HEK293 (cell line): ENCODE measurements around the gene CPEB3.

Experiments used
- GLIS2 ChIP-seq: fragments of 450-650 bp; formaldehyde crosslinking; IDR thresholded peaks from 2 replicates; pipeline ENCODE4 v1.5.1; 2016; ENCODE audit warnings: missing biosample characterization, missing genetic modification characterization
- KLF1 ChIP-seq: fragments of 450-650 bp; formaldehyde crosslinking; IDR thresholded peaks from 2 replicates; pipeline ENCODE4 v1.5.1; 2016; ENCODE audit warnings: missing biosample characterization, missing genetic modification characterization
- KLF9 ChIP-seq: fragments of 450-650 bp; formaldehyde crosslinking; IDR thresholded peaks from 2 replicates; pipeline ENCODE4 v1.5.1; 2016; ENCODE audit warnings: missing biosample characterization, missing genetic modification characterization, low read depth
- PRDM2 ChIP-seq: fragments of 450-650 bp; formaldehyde crosslinking; IDR thresholded peaks from 2 replicates; pipeline ENCODE4 v1.5.1; 2016; ENCODE audit warnings: missing biosample characterization, missing genetic modification characterization, borderline replicate concordance
- SCRT1 ChIP-seq: fragments of 450-650 bp; formaldehyde crosslinking; IDR thresholded peaks from 2 replicates; pipeline ENCODE4 v1.5.1; 2016; ENCODE audit warnings: missing biosample characterization, missing genetic modification characterization, borderline replicate concordance
- ZBTB26 ChIP-seq: fragments of 450-650 bp; formaldehyde crosslinking; optimal IDR thresholded peaks from 2 replicates; pipeline ENCODE3; 2016; ENCODE audit warnings: missing biosample characterization, mild to moderate bottlenecking, missing genetic modification characterization
- ZFP41 ChIP-seq: fragments of 450-650 bp; formaldehyde crosslinking; IDR thresholded peaks from 2 replicates; pipeline ENCODE4 v1.5.1; 2016; ENCODE audit warnings: missing biosample characterization, missing genetic modification characterization, borderline replicate concordance
- ZNF214 ChIP-seq: fragments of 450-650 bp; formaldehyde crosslinking; IDR thresholded peaks from 2 replicates; pipeline ENCODE4 v1.5.1; 2017; ENCODE audit warnings: missing biosample characterization, mild to moderate bottlenecking, missing genetic modification characterization, borderline replicate concordance
- ZNF426 ChIP-seq: fragments of 450-650 bp; formaldehyde crosslinking; IDR thresholded peaks from 2 replicates; pipeline ENCODE4 v1.5.1; 2017; ENCODE audit warnings: missing biosample characterization, missing genetic modification characterization, mild to moderate bottlenecking, inconsistent platforms, moderate library complexity
- ZNF501 ChIP-seq: fragments of 450-650 bp; formaldehyde crosslinking; IDR thresholded peaks from 2 replicates; pipeline ENCODE4 v1.5.1; 2016; ENCODE audit warnings: missing biosample characterization, missing genetic modification characterization
- ZNF560 ChIP-seq: fragments of 450-650 bp; formaldehyde crosslinking; IDR thresholded peaks from 2 replicates; pipeline ENCODE4 v1.5.1; 2017; ENCODE audit warnings: missing biosample characterization, missing genetic modification characterization, borderline replicate concordance
- ZNF600 ChIP-seq: fragments of 450-650 bp; formaldehyde crosslinking; IDR thresholded peaks from 2 replicates; pipeline ENCODE4 v1.5.1; 2016; ENCODE audit warnings: missing biosample characterization, missing genetic modification characterization
- ZNF639 ChIP-seq: fragments of 450-650 bp; formaldehyde crosslinking; IDR thresholded peaks from 2 replicates; pipeline ENCODE4 v1.5.1; 2016; ENCODE audit warnings: missing biosample characterization, missing genetic modification characterization
- ZNF664 ChIP-seq: fragments of 450-650 bp; formaldehyde crosslinking; IDR thresholded peaks from 2 replicates; pipeline ENCODE4 v1.5.1; 2016; ENCODE audit warnings: missing biosample characterization, missing genetic modification characterization
- ZNF747 ChIP-seq: fragments of 450-650 bp; formaldehyde crosslinking; IDR thresholded peaks from 2 replicates; pipeline ENCODE4 v1.5.1; 2016; ENCODE audit warnings: missing biosample characterization, missing genetic modification characterization
- ZSCAN16 ChIP-seq: fragments of 450-650 bp; formaldehyde crosslinking; IDR thresholded peaks from 2 replicates; pipeline ENCODE4 v1.5.1; 2016; ENCODE audit warnings: missing biosample characterization, missing genetic modification characterization
- ZSCAN5A ChIP-seq: fragments of 450-650 bp; formaldehyde crosslinking; IDR thresholded peaks from 2 replicates; pipeline ENCODE4 v1.5.1; 2016; ENCODE audit warnings: missing biosample characterization, missing genetic modification characterization
- TF ChIP-seq, protein P1 (sequence below): fragments of 450-650 bp; formaldehyde crosslinking; IDR thresholded peaks from 2 replicates; pipeline ENCODE4 v1.5.1; 2016; ENCODE audit warnings: missing biosample characterization, missing genetic modification characterization
- TF ChIP-seq, protein P2 (sequence below): fragments of 450-650 bp; formaldehyde crosslinking; IDR thresholded peaks from 2 replicates; pipeline ENCODE4 v1.5.1; 2016; ENCODE audit warnings: missing biosample characterization, missing genetic modification characterization, low read depth
- TF ChIP-seq, protein P3 (sequence below): fragments of 450-650 bp; formaldehyde crosslinking; IDR thresholded peaks from 2 replicates; pipeline ENCODE4 v1.5.1; 2016; ENCODE audit warnings: missing biosample characterization, missing genetic modification characterization
- TF ChIP-seq, protein P4 (sequence below): fragments of 450-650 bp; formaldehyde crosslinking; IDR thresholded peaks from 2 replicates; pipeline ENCODE4 v1.5.1; 2016; ENCODE audit warnings: missing biosample characterization, missing genetic modification characterization

The CPEB3 gene

DNA sequence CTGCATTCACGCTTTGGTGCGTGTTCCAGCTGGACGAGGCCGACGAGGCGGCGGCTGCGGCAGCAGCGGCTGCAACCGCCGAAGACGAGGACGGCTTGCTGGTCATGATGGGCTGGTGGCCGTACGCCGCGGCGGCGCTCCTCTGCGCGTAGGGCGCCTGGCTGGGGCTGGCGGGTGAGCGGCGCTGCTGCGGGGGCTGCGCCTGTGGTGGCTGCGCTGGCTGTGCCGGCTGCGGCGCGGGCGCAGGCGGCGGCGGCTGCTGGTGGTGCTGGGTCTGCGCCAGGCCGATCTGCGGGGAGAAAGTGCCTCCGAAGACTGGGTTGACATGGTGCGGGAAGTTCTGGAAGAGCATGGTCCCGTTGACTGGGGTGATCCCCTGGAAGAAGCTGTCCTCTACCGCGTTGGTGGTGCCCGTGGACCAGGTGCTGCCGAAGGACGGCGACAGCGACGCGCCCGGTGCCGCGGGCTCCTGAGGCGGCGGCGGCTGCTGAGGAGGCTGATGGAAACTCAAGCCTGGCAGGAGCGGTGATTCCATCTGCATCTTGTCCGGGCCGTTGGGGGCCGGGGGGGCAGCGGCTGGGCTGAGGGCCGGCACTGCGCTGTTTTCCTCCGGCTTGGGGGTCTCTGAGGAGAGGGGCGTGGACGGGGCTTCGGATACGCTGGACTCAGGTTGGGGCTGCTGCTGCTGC lies 51.1 kb downstream of the CPEB3 start (continued):
- TF ChIP-seq GLIS2 (tag by site-specific recombination) (peak; percentile 77), ZSCAN16 (tag by site-specific recombination) (no peak), ZNF600 (tag by site-specific recombination) (peak; percentile 66), SCRT1 (tag by site-specific recombination) (no peak), KLF9 (peak; percentile 54; the same call in 1 of the 2 replicates), ZBTB26 (tag by site-specific recombination) (peak; percentile 88), ZNF560 (tag by site-specific recombination) (no peak), KLF1 (tag by site-specific recombination) (no peak), ZNF214 (tag by site-specific recombination) (no peak), ZNF747 (tag by site-specific recombination) (no peak), PRDM2 (tag by site-specific recombination) (no peak), ZNF426 (tag by site-specific recombination) (no peak), ZNF639 (no peak), ZNF664 (tag by site-specific recombination) (no peak), ZNF501 (tag by site-specific recombination) (no peak), ZFP41 (tag by site-specific recombination) (no peak), ZSCAN5A (no peak)
- TF ChIP-seq, protein P1, sequence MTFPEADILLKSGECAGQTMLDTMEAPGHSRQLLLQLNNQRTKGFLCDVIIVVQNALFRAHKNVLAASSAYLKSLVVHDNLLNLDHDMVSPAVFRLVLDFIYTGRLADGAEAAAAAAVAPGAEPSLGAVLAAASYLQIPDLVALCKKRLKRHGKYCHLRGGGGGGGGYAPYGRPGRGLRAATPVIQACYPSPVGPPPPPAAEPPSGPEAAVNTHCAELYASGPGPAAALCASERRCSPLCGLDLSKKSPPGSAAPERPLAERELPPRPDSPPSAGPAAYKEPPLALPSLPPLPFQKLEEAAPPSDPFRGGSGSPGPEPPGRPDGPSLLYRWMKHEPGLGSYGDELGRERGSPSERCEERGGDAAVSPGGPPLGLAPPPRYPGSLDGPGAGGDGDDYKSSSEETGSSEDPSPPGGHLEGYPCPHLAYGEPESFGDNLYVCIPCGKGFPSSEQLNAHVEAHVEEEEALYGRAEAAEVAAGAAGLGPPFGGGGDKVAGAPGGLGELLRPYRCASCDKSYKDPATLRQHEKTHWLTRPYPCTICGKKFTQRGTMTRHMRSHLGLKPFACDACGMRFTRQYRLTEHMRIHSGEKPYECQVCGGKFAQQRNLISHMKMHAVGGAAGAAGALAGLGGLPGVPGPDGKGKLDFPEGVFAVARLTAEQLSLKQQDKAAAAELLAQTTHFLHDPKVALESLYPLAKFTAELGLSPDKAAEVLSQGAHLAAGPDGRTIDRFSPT (tag by site-specific recombination): no peak
- TF ChIP-seq, protein P2, sequence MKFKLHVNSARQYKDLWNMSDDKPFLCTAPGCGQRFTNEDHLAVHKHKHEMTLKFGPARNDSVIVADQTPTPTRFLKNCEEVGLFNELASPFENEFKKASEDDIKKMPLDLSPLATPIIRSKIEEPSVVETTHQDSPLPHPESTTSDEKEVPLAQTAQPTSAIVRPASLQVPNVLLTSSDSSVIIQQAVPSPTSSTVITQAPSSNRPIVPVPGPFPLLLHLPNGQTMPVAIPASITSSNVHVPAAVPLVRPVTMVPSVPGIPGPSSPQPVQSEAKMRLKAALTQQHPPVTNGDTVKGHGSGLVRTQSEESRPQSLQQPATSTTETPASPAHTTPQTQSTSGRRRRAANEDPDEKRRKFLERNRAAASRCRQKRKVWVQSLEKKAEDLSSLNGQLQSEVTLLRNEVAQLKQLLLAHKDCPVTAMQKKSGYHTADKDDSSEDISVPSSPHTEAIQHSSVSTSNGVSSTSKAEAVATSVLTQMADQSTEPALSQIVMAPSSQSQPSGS (tag by site-specific recombination): no peak
- TF ChIP-seq, protein P3, sequence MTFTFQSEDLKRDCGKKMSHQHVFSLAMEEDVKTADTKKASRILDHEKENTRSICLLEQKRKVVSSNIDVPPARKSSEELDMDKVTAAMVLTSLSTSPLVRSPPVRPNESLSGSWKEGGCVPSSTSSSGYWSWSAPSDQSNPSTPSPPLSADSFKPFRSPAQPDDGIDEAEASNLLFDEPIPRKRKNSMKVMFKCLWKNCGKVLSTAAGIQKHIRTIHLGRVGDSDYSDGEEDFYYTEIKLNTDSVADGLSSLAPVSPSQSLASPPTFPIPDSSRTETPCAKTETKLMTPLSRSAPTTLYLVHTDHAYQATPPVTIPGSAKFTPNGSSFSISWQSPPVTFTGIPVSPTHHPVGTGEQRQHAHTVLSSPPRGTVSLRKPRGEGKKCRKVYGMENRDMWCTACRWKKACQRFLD: no peak
- TF ChIP-seq, protein P4, sequence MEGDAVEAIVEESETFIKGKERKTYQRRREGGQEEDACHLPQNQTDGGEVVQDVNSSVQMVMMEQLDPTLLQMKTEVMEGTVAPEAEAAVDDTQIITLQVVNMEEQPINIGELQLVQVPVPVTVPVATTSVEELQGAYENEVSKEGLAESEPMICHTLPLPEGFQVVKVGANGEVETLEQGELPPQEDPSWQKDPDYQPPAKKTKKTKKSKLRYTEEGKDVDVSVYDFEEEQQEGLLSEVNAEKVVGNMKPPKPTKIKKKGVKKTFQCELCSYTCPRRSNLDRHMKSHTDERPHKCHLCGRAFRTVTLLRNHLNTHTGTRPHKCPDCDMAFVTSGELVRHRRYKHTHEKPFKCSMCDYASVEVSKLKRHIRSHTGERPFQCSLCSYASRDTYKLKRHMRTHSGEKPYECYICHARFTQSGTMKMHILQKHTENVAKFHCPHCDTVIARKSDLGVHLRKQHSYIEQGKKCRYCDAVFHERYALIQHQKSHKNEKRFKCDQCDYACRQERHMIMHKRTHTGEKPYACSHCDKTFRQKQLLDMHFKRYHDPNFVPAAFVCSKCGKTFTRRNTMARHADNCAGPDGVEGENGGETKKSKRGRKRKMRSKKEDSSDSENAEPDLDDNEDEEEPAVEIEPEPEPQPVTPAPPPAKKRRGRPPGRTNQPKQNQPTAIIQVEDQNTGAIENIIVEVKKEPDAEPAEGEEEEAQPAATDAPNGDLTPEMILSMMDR (tag by site-specific recombination): peak; percentile 63
